Measurements from ENCODE around the gene PLGRKT. TPM values are rescaled to one million over a fixed set of nuclear protein-coding genes. Genes with fewer than 3 reads are reported as not detected.

Gene PLGRKT
- total RNA-seq, 1 donor from 2014 or later, result 15.9 TPM

- Histone ChIP-seq H3K9me3 (no peaks in the 10 kb centered on the region), H3K36me3 (no peaks in the 10 kb centered on the region), H3K4me3 (no peak overlapping the region), H3K4me1 (no peaks in the 10 kb centered on the region), H3K27me3 (ENCODE audit: low read depth) (no peaks in the 10 kb centered on the region), H3K27ac (no peak overlapping the region)
- DNase-seq, result no peak
- TF ChIP-seq CTCF (IDR thresholded peaks at IDR 0.05), result peak; percentile 53
- no peak for ATAC-seq
- intact Hi-C loops (cut with DNase I), result no loop called here
These were observed 12.6 kb downstream of the PLGRKT start for GRCh38 chr9:5425006-5425628.

- intact Hi-C loops (cut with DNase I), result no loop called here
- no peak for TF ChIP-seq CTCF (IDR thresholded peaks at IDR 0.05)
- no peak for ATAC-seq
These were observed 15.4 kb downstream of the PLGRKT start for GRCh38 chr9:5422276-5422675.

GRCh38 chr9:5421163-5421562, 16.6 kb downstream of the PLGRKT start:
- intact Hi-C loops (cut with DNase I), result no loop called here
- DNase-seq, result no peak

More at GRCh38 chr9:5422276-5422675, 15.4 kb downstream of the PLGRKT start:
- H3K36me3 ChIP-seq, result peaks cover 3% of the 10 kb centered on the region
- no peak overlapping the region for H3K27ac ChIP-seq
- no peaks in the 10 kb centered on the region for H3K4me1 ChIP-seq
- no peaks in the 10 kb centered on the region for H3K9me3 ChIP-seq
- H3K27me3 ChIP-seq (ENCODE audit: low read depth), result no peaks in the 10 kb centered on the region
- no peak overlapping the region for H3K4me3 ChIP-seq
- DNase-seq, result no peak

GRCh38 chr9:5419987-5420386, 17.7 kb downstream of the PLGRKT start:
- peaks cover 3% of the 10 kb centered on the region for H3K36me3 ChIP-seq
- no peaks in the 10 kb centered on the region for H3K4me1 ChIP-seq
- no peaks in the 10 kb centered on the region for H3K27me3 ChIP-seq (ENCODE audit: low read depth)
- no peak for DNase-seq
- intact Hi-C loops (cut with DNase I), result no loop called here
- no peak overlapping the region for H3K27ac ChIP-seq
- no peak for ATAC-seq
- TF ChIP-seq CTCF (IDR thresholded peaks at IDR 0.05), result no peak
- H3K4me3 ChIP-seq, result no peak overlapping the region
- no peaks in the 10 kb centered on the region for H3K9me3 ChIP-seq

More at GRCh38 chr9:5421163-5421562, 16.6 kb downstream of the PLGRKT start:
- no peak overlapping the region for H3K27ac ChIP-seq
- no peak for ATAC-seq
- no peaks in the 10 kb centered on the region for H3K9me3 ChIP-seq
- TF ChIP-seq CTCF (IDR thresholded peaks at IDR 0.05), result no peak
- H3K4me3 ChIP-seq, result no peak overlapping the region
- no peaks in the 10 kb centered on the region for H3K27me3 ChIP-seq (ENCODE audit: low read depth)
- H3K4me1 ChIP-seq, result no peaks in the 10 kb centered on the region
- peaks cover 3% of the 10 kb centered on the region for H3K36me3 ChIP-seq

GRCh38 chr9:5418481-5418880, 19.2 kb downstream of the PLGRKT start:
- intact Hi-C loops (cut with DNase I), result no loop called here
- no peaks in the 10 kb centered on the region for H3K4me1 ChIP-seq
- H3K27ac ChIP-seq, result no peak overlapping the region
- no peak for DNase-seq
- H3K4me3 ChIP-seq, result no peak overlapping the region
- H3K36me3 ChIP-seq, result peaks cover 3% of the 10 kb centered on the region
- no peak for ATAC-seq
- H3K9me3 ChIP-seq, result no peaks in the 10 kb centered on the region
- H3K27me3 ChIP-seq (ENCODE audit: low read depth), result no peaks in the 10 kb centered on the region
- TF ChIP-seq CTCF (IDR thresholded peaks at IDR 0.05), result no peak
